GM12878 (cell line): ENCODE measurements around the gene AIDA. TPM values are rescaled to one million over a fixed set of nuclear protein-coding genes. Genes with fewer than 3 reads are reported as not detected.

Source experiments
- ATAC-seq: fragments of 200-7000 bp; cut with Tn5 transposase; 3 replicates; pipeline ENCODE4 v1.9.1; 2020; ENCODE audit warnings: mild to moderate bottlenecking, moderate library complexity
- BruUV-seq: library from RNA; stranded (reverse); fragments of 400-500 nt; replicated peaks from 2 replicates; lab custom pipeline; 2021; lab: Mats Ljungman, UMichigan
- CTCF ChIA-PET: fragments of 300-600 bp; sonication (Branson Sonifier 250); formaldehyde crosslinking; extraction: SDS; loops from one replicate; lab custom pipeline; 2021; ENCODE audit warnings: inconsistent platforms; lab: Yijun Ruan, JAX
- POLR2A ChIA-PET: fragments of 350-600 bp; formaldehyde crosslinking; extraction: SDS; loops from one replicate; lab custom pipeline; 2021; ENCODE audit warnings: inconsistent platforms; lab: Charles Lee
- RAD21 ChIA-PET: fragments of 300-600 bp; sonication (Branson Sonifier 250); formaldehyde crosslinking; loops from one replicate; lab custom pipeline; 2023; ENCODE audit warnings: antibody characterized with exemption; ENCODE audit not compliant: unreplicated experiment; lab: Charles Lee
- SMC1A ChIA-PET: fragments of 300-600 bp; sonication (Branson Sonifier 250); formaldehyde crosslinking; loops from one replicate; lab custom pipeline; 2023; ENCODE audit not compliant: unreplicated experiment, uncharacterized antibody; lab: Charles Lee
- DNase-seq: peaks from one replicate; pipeline ENCODE4 v3.0.0-alpha.2; 2011; ENCODE audit warnings: low read depth, low spot score
- FAIRE-seq: peaks from 3 replicates; lab custom pipeline; 2011; peaks lifted over from hg19 to GRCh38; lab: Jason Lieb, UNC
- H2AFZ ChIP-seq: 2 replicates; pipeline ENCODE4 v1.6.0; 2011; ENCODE audit warnings: low read depth, low read length, control low read depth; ENCODE audit not compliant: control insufficient read depth
- H3K27ac ChIP-seq: 2 replicates; pipeline ENCODE4 v1.5.1; 2011; ENCODE audit warnings: control low read depth; ENCODE audit not compliant: control insufficient read depth, insufficient read depth
- H3K27me3 ChIP-seq, 2 experiments: replicated peaks in 1 of 2; 2 replicates each; pipeline versions ENCODE4 v1.6.0 to v1.6.1; 2011; ENCODE audit warnings: low read length in 1 of 2; ENCODE audit not compliant: control insufficient read depth in 2 of 2, insufficient read depth in 2 of 2
- H3K36me3 ChIP-seq, 2 experiments: 2 replicates each; pipeline ENCODE4 v1.5.1; 2011; ENCODE audit warnings: low read length in 1 of 2; ENCODE audit not compliant: control insufficient read depth in 2 of 2, insufficient read depth in 2 of 2
- H3K4me1 ChIP-seq: 2 replicates; pipeline ENCODE4 v1.6.1; 2011; ENCODE audit warnings: mild to moderate bottlenecking, low read length, moderate library complexity, mixed read lengths; ENCODE audit not compliant: control insufficient read depth, insufficient read depth
- H3K4me2 ChIP-seq: 2 replicates; pipeline ENCODE4 v1.6.0; 2011; ENCODE audit warnings: control low read depth; ENCODE audit not compliant: control insufficient read depth, insufficient read depth
- H3K4me3 ChIP-seq: fragments of 200-600 bp; sonication (generic); 2 replicates; pipeline ENCODE4 v1.5.1; 2016
- H3K79me2 ChIP-seq: 2 replicates; pipeline ENCODE4 v1.6.0; 2011; ENCODE audit warnings: low read length; ENCODE audit not compliant: control insufficient read depth, insufficient read depth
- H3K9ac ChIP-seq: 2 replicates; pipeline ENCODE4 v1.8.0; 2011; ENCODE audit warnings: low read length, control low read depth, mixed read lengths; ENCODE audit not compliant: control insufficient read depth, insufficient read depth
- H3K9me3 ChIP-seq: replicated peaks from 3 replicates; pipeline ENCODE4 v1.5.1; 2011; ENCODE audit warnings: mild to moderate bottlenecking, low read length; ENCODE audit not compliant: control insufficient read depth, insufficient read depth
- H4K20me1 ChIP-seq: 2 replicates; pipeline ENCODE4 v1.6.0; 2011; ENCODE audit not compliant: control insufficient read depth, insufficient read depth
- BRCA1 ChIP-seq: IDR thresholded peaks from 2 replicates; pipeline ENCODE4 v1.6.1; 2011; ENCODE audit warnings: low read depth, low read length, improper control_type of control experiment
- CEBPB ChIP-seq, 2 experiments: fragments of 150-350 bp in 1 of 2; IDR thresholded peaks; 2 replicates each; pipeline ENCODE4 v1.6.1; 2012 to 2014; ENCODE audit warnings: low read depth in 2 of 2, low read length in 2 of 2, borderline replicate concordance in 1 of 2, inconsistent platforms in 1 of 2
- CHD1 ChIP-seq: IDR thresholded peaks from 2 replicates; pipeline ENCODE4 v1.6.1; 2012; ENCODE audit warnings: low read depth, low read length, improper control_type of control experiment
- CHD4 ChIP-seq: fragments of 200-600 bp; sonication (generic); IDR thresholded peaks from 2 replicates; pipeline ENCODE4 v1.6.1; 2016; ENCODE audit warnings: mild to moderate bottlenecking
- IKZF2 ChIP-seq, 2 experiments: fragments of 450-650 bp; IDR thresholded peaks; 2 replicates each; pipeline ENCODE4 v1.6.1; 2017; ENCODE audit warnings: mild to moderate bottlenecking in 2 of 2, moderate library complexity in 2 of 2
- SMAD1 ChIP-seq: fragments of 450-650 bp; IDR thresholded peaks from 2 replicates; pipeline ENCODE4 v1.6.1; 2018; ENCODE audit warnings: mild to moderate bottlenecking, low read depth; ENCODE audit not compliant: partially characterized antibody
- STAT1 ChIP-seq: fragments of 450-650 bp; conservative IDR thresholded peaks from 2 replicates; pipeline ENCODE4 v1.6.1; 2014; ENCODE audit warnings: antibody characterized with exemption, mild to moderate bottlenecking
- TCF12 ChIP-seq: IDR thresholded peaks from 2 replicates; pipeline ENCODE4 v1.6.1; 2011; ENCODE audit warnings: low read depth, mild to moderate bottlenecking, low read length
- WRNIP1 ChIP-seq: IDR thresholded peaks from 2 replicates; pipeline ENCODE4 v1.6.1; 2011; ENCODE audit warnings: low read depth, low read length, improper control_type of control experiment, borderline replicate concordance
- ZNF24 ChIP-seq: fragments of 450-650 bp; IDR thresholded peaks from 2 replicates; pipeline ENCODE4 v1.6.1; 2017; ENCODE audit warnings: antibody characterized with exemption, mild to moderate bottlenecking
- WGBS: methylation state at CpG from one replicate; pipeline ENCODE4 v1.1.6; 2016; ENCODE audit warnings: low lambda C conversion rate; ENCODE audit not compliant: insufficient replicate concordance, insufficient coverage; ENCODE audit errors: missing lambda C conversion rate; 5-methylcytosine and 5-hydroxymethylcytosine counted together
- in situ Hi-C: fragments of 300-500 bp; cut with MboI; formaldehyde crosslinking; loops from 9 replicates; pipeline ENCODE4 v1.14.3; 2018; ENCODE audit warnings: mixed read lengths
- intact Hi-C: fragments of 100-400 bp; cut with micrococcal nuclease; formaldehyde crosslinking; loops from one replicate; pipeline ENCODE4 v1.14.2; 2022; ENCODE audit not compliant: unreplicated experiment
- polyA plus RNA-seq, 11 experiments: library from polyadenylated mRNA; depleted of rRNA in 4 of 11; unstranded in 6 of 11; stranded (reverse) in 5 of 11; fragments of >200 nt; fragmentation: Nextera tagmentation in 4 of 11; fragmentation: Illumina TruSeq in 1 of 11; extraction: Ambion mirVana in 4 of 11; extraction: Trizol in 1 of 11; gene quantifications; 1 replicate in 1 of 11; 2 replicates in 10 of 11; pipeline versions ENCODE4 v1.2.1 to v1.2.3, GENCODE V29; 2011 to 2016; ENCODE audit warnings: inconsistent platforms in 2 of 11, missing spikeins in 2 of 11, low read depth in 1 of 11
- total RNA-seq, 4 experiments: library from RNA; depleted of rRNA in 3 of 4; stranded (reverse); fragments of >200 nt in 3 of 4; fragmentation: Illumina TruSeq in 1 of 4; extraction: Trizol in 1 of 4; gene quantifications; 2 replicates each; pipeline versions ENCODE4 v1.2.1 to v1.2.3, GENCODE V29; 2013 to 2021
- TF ChIP-seq, protein P1 (sequence below): IDR thresholded peaks from 2 replicates; pipeline ENCODE4 v1.6.1; 2011; ENCODE audit warnings: low read depth, low read length, improper control_type of control experiment, borderline replicate concordance
- TF ChIP-seq, protein P2 (sequence below): fragments of 450-650 bp; IDR thresholded peaks from 2 replicates; pipeline ENCODE4 v1.6.1; 2017; ENCODE audit warnings: mild to moderate bottlenecking, moderate library complexity
- TF ChIP-seq, protein P3 (sequence below): fragments of 450-650 bp; IDR thresholded peaks from 2 replicates; pipeline ENCODE4 v1.6.1; 2017; ENCODE audit warnings: mild to moderate bottlenecking, low read depth, inconsistent platforms; ENCODE audit not compliant: poor library complexity, severe bottlenecking

The AIDA gene
- total and polyA plus RNA-seq, 10 of the 15 experiments (the other 5 are each of a cell fraction or from before 2014, with no cell fraction given): 8.9 to 43.1 (median 19.2) TPM

DNA sequence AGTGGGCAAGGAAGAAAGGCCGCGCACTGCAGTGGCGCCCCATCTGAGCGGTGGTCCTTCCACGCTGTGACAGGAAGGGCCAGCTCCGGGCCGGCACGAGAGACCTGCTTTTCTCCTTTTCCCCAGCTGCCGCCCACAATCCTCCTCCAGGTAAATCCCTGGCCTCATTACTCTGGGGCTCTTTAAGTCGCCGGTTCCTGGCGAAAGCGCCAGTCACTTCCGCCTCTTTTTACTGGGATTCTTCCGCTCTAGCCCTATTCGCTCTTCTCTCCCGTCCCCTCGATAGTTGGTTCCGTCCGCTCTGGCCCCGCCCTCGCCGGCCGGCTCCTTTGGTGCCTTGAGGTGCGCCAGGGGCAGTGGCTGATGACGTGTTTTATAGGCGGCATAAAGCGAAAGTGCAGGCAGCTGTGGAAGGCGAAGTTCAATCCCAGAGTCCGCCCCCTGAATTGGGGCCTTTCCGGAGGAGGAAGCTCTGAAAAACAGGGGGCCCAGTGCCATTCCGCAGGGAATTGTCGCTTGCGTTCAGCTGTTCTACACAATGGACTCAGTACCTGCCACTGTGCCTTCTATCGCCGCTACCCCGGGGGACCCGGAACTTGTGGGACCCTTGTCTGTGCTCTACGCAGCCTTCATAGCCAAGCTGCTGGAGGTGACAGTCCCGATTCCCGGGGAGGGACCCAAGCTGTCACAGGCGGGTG lies 68.2 kb downstream of the AIDA start:
- Histone ChIP-seq H3K4me3 (peak overlapping the region; percentile 92), H3K9me3 (no peaks in the 10 kb centered on the region), H3K79me2 (peaks cover 18% of the 10 kb centered on the region), H3K4me1 (0 out of 2 replicates have a peak, but pooled peaks cover 4% of the 10 kb centered on the region), H3K27ac (peak overlapping the region; percentile 91), H2AFZ (peak overlapping the region; percentile 94), H4K20me1 (no peaks in the 10 kb centered on the region), H3K27me3 (no peaks in the 10 kb centered on the region), H3K36me3 (no peaks in the 10 kb centered on the region), H3K4me2 (peak overlapping the region; percentile 91), H3K9ac (peak overlapping the region; percentile 92)
- DNase-seq: peak; percentile 85
- WGBS: under 1% methylated on average over 42 of the region's 42 CpGs
- ChIA-PET POLR2A (interaction anchor here (0.6 to 2.4 kb wide), 6 partner anchors 7 to 69 kb away, joined by 3 to 19 read pairs (median 5); partner anchors contain the start of genes AIDA, BROX and TAF1A), SMC1A (interaction anchor here (0.7 to 3.8 kb wide), 9 partner anchors 10 to 180 kb away, joined by 3 to 23 read pairs (median 6); no protein-coding TSS in a partner anchor), RAD21 (interaction anchor here (0.8 to 2.7 kb wide), 6 partner anchors 9 to 179 kb away, joined by 3 to 12 read pairs (median 6); partner anchors contain the start of genes AIDA, BROX and TAF1A), CTCF (interaction anchor here (1.3 to 3.6 kb wide), 5 partner anchors 10 to 480 kb away, joined by 4 to 21 read pairs (median 10); no protein-coding TSS in a partner anchor)
- intact Hi-C loops (loop anchor here (5.0 kb wide), 1 partner anchor 68 kb away; the partner anchor contains the start of genes AIDA and BROX), in situ Hi-C loops (no loop called here)
- FAIRE-seq: peak; percentile 99
- BruUV-seq: no TSS peak
- peak; percentile 97 for ATAC-seq
- TF ChIP-seq CHD1 (peak; percentile 96), ZNF24 (no peak), IKZF2 (IDR thresholded peaks at IDR 0.05) (peak; percentile 74 to 75), WRNIP1 (no peak), SMAD1 (no peak), STAT1 (peak; percentile 27; the same call in 1 of the 2 replicates), BRCA1 (no peak), CEBPB (IDR thresholded peaks at IDR 0.05; ENCODE audit: borderline replicate concordance in 1 of 2, low read depth in 2 of 2, low read length in 2 of 2) (no peak), TCF12 (peak; percentile 73), CHD4 (no peak)
- TF ChIP-seq, protein P1, sequence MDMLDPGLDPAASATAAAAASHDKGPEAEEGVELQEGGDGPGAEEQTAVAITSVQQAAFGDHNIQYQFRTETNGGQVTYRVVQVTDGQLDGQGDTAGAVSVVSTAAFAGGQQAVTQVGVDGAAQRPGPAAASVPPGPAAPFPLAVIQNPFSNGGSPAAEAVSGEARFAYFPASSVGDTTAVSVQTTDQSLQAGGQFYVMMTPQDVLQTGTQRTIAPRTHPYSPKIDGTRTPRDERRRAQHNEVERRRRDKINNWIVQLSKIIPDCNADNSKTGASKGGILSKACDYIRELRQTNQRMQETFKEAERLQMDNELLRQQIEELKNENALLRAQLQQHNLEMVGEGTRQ: no peak
- TF ChIP-seq, protein P2, sequence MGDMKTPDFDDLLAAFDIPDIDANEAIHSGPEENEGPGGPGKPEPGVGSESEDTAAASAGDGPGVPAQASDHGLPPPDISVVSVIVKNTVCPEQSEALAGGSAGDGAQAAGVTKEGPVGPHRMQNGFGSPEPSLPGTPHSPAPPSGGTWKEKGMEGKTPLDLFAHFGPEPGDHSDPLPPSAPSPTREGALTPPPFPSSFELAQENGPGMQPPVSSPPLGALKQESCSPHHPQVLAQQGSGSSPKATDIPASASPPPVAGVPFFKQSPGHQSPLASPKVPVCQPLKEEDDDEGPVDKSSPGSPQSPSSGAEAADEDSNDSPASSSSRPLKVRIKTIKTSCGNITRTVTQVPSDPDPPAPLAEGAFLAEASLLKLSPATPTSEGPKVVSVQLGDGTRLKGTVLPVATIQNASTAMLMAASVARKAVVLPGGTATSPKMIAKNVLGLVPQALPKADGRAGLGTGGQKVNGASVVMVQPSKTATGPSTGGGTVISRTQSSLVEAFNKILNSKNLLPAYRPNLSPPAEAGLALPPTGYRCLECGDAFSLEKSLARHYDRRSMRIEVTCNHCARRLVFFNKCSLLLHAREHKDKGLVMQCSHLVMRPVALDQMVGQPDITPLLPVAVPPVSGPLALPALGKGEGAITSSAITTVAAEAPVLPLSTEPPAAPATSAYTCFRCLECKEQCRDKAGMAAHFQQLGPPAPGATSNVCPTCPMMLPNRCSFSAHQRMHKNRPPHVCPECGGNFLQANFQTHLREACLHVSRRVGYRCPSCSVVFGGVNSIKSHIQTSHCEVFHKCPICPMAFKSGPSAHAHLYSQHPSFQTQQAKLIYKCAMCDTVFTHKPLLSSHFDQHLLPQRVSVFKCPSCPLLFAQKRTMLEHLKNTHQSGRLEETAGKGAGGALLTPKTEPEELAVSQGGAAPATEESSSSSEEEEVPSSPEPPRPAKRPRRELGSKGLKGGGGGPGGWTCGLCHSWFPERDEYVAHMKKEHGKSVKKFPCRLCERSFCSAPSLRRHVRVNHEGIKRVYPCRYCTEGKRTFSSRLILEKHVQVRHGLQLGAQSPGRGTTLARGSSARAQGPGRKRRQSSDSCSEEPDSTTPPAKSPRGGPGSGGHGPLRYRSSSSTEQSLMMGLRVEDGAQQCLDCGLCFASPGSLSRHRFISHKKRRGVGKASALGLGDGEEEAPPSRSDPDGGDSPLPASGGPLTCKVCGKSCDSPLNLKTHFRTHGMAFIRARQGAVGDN: peak; percentile 39; the same call in 1 of the 2 replicates
- TF ChIP-seq, protein P3, sequence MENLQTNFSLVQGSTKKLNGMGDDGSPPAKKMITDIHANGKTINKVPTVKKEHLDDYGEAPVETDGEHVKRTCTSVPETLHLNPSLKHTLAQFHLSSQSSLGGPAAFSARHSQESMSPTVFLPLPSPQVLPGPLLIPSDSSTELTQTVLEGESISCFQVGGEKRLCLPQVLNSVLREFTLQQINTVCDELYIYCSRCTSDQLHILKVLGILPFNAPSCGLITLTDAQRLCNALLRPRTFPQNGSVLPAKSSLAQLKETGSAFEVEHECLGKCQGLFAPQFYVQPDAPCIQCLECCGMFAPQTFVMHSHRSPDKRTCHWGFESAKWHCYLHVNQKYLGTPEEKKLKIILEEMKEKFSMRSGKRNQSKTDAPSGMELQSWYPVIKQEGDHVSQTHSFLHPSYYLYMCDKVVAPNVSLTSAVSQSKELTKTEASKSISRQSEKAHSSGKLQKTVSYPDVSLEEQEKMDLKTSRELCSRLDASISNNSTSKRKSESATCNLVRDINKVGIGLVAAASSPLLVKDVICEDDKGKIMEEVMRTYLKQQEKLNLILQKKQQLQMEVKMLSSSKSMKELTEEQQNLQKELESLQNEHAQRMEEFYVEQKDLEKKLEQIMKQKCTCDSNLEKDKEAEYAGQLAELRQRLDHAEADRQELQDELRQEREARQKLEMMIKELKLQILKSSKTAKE: peak; percentile 84
